ENCODE results near the gene THSD1. TPM values are rescaled to one million over a fixed set of nuclear protein-coding genes. Genes with fewer than 3 reads are reported as not detected.
"Not testable (repeated sequence)": the region's sequence is repeated elsewhere in the genome, so short reads cannot be mapped to it uniquely, and the experiment has no call there.

The THSD1 gene
- total RNA-seq, 2 experiments from 2014 or later, result 0.18 to 0.31 TPM

- no peaks in the 10 kb centered on the region for H3K4me1 Mint-ChIP-seq (ENCODE audit: low read depth)
- no peak overlapping the region for H3K4me3 Mint-ChIP-seq
- ChIA-PET POLR2A (no interaction called here), CTCF (interaction anchor here (1.4 kb wide), 1 partner anchor 19 kb away, joined by 4 read pairs; no protein-coding TSS in a partner anchor)
- intact Hi-C loops (cut with micrococcal nuclease), result no loop called here
- H3K27me3 Mint-ChIP-seq, result peaks cover 2% of the 10 kb centered on the region
- H3K27ac Mint-ChIP-seq, result no peak overlapping the region
- DNase-seq (no peak), ATAC-seq (no peak)
- no peaks in the 10 kb centered on the region for H3K36me3 Mint-ChIP-seq (ENCODE audit: low read depth)
- no peaks in the 10 kb centered on the region for H3K9me3 Mint-ChIP-seq
- no peak for TF ChIP-seq CTCF (IDR thresholded peaks at IDR 0.05)
Observed at GRCh38 chr13:52366291-52366690, 39.7 kb downstream of the THSD1 start.

- H3K9me3 Mint-ChIP-seq; CTCF ChIA-PET; DNase-seq; H3K4me3 Mint-ChIP-seq; POLR2A ChIA-PET; H3K36me3 Mint-ChIP-seq (ENCODE audit: low read depth); ATAC-seq; H3K27me3 Mint-ChIP-seq; intact Hi-C loops (cut with micrococcal nuclease); H3K4me1 Mint-ChIP-seq (ENCODE audit: low read depth); H3K27ac Mint-ChIP-seq: not testable (repeated sequence)
Observed at GRCh38 chr13:52362169-52362887, 43.6 kb downstream of the THSD1 start.

- Mint-ChIP-seq H3K27ac (no peak overlapping the region), H3K4me3 (no peak overlapping the region), H3K9me3 (no peaks in the 10 kb centered on the region), H3K4me1 (ENCODE audit: low read depth) (no peaks in the 10 kb centered on the region), H3K27me3 (peaks cover 9% of the 10 kb centered on the region), H3K36me3 (ENCODE audit: low read depth) (no peaks in the 10 kb centered on the region)
- TF ChIP-seq CTCF (IDR thresholded peaks at IDR 0.05), result no peak
- ATAC-seq (no peak), DNase-seq (no peak)
- ChIA-PET POLR2A (no interaction called here), CTCF (no interaction called here)
- intact Hi-C loops (cut with micrococcal nuclease), result no loop called here
Observed at GRCh38 chr13:52361225-52361624, 44.7 kb downstream of the THSD1 start.

- TF ChIP-seq CTCF (IDR thresholded peaks at IDR 0.05), result no peak
- ATAC-seq (no peak), DNase-seq (no peak)
- Mint-ChIP-seq H3K9me3 (no peaks in the 10 kb centered on the region), H3K4me3 (no peak overlapping the region), H3K4me1 (ENCODE audit: low read depth) (no peaks in the 10 kb centered on the region), H3K27me3 (peaks cover 13% of the 10 kb centered on the region), H3K27ac (no peak overlapping the region), H3K36me3 (ENCODE audit: low read depth) (no peaks in the 10 kb centered on the region)
- CTCF ChIA-PET, result interaction anchor here (1.2 to 1.3 kb wide), 2 partner anchors 10 to 91 kb away, joined by 4 to 7 read pairs; partner anchors contain the start of gene VPS36
- POLR2A ChIA-PET, result no interaction called here
- intact Hi-C loops (cut with micrococcal nuclease), result no loop called here
Observed at GRCh38 chr13:52359534-52359933, 46.4 kb downstream of the THSD1 start.

GRCh38 chr13:52356327-52356726 lies 49.6 kb downstream of the THSD1 start:
- H3K9me3 Mint-ChIP-seq, result no peaks in the 10 kb centered on the region
- H3K36me3 Mint-ChIP-seq (ENCODE audit: low read depth), result no peaks in the 10 kb centered on the region
- POLR2A ChIA-PET, result no interaction called here
- intact Hi-C loops (cut with micrococcal nuclease), result no loop called here
- no peak for DNase-seq
- no peaks in the 10 kb centered on the region for H3K4me1 Mint-ChIP-seq (ENCODE audit: low read depth)
- CTCF ChIA-PET, result no interaction called here
- H3K4me3 Mint-ChIP-seq, result no peak overlapping the region
- no peak overlapping the region for H3K27ac Mint-ChIP-seq
- H3K27me3 Mint-ChIP-seq, result peaks cover 13% of the 10 kb centered on the region
- no peak for TF ChIP-seq CTCF (IDR thresholded peaks at IDR 0.05)
- no peak for ATAC-seq

All from activated CD8-positive, alpha-beta T cell treated with anti-CD3 and anti-CD28 coated beads for 36 hours (primary cell).